Measurements from ENCODE around the gene LRMDA. TPM values are rescaled to one million over a fixed set of nuclear protein-coding genes. Genes with fewer than 3 reads are reported as not detected.

The LRMDA gene
- polyA plus RNA-seq, 3 donors = 39.8 to 59.6 (median 56.4) TPM

GRCh38 chr10:75582102-75582501, 150.7 kb downstream of the LRMDA start:
- Histone ChIP-seq H3K9ac (ENCODE audit: insufficient read depth, low read length, poor library complexity, severe bottlenecking) (no peak overlapping the region), H3K4me1 (ENCODE audit: control insufficient read depth in 1 of 2, insufficient read depth in 2 of 2, low read length in 2 of 2) (no peaks in the 10 kb centered on the region), H2AFZ (ENCODE audit: insufficient read depth, low read depth, low read length, poor library complexity, severe bottlenecking) (no peak overlapping the region), H3K79me2 (ENCODE audit: insufficient read depth, low read length) (peaks cover 11% of the 10 kb centered on the region), H3K36me3 (replicated peaks in 1 of 2; ENCODE audit: control insufficient read depth in 1 of 2, insufficient read depth in 2 of 2, low read length in 2 of 2) (peaks cover 0 to 1% of the 10 kb centered on the region in 2 donors), H4K20me1 (ENCODE audit: insufficient read depth, low read length) (peaks cover 4% of the 10 kb centered on the region), H3K27ac (ENCODE audit: low read depth in 1 of 2, low read length in 2 of 2) (no peak overlapping the region), H3K27me3 (ENCODE audit: control insufficient read depth in 2 of 2, insufficient read depth in 2 of 2, low read length in 2 of 2) (no peaks in the 10 kb centered on the region), H3K4me3 (replicated peaks in 1 of 3; ENCODE audit: low read depth in 2 of 3, low read length in 3 of 3) (no peak overlapping the region), H3K4me2 (replicated peaks; ENCODE audit: extremely low read depth, low read length, poor library complexity, severe bottlenecking) (no peak overlapping the region), H3K9me3 (replicated peaks in 1 of 2; ENCODE audit: control insufficient read depth in 1 of 2, insufficient read depth in 1 of 2, low read length in 2 of 2) (peaks cover 19 to 31% of the 10 kb centered on the region in 2 donors)
- 100% methylated on average over 1 of the region's 1 CpG for WGBS (ENCODE audit: insufficient coverage)
- TF ChIP-seq CTCF (IDR thresholded peaks at IDR 0.05) = no peak
- no peak overlapping the region for H3K4me3 Mint-ChIP-seq
- peaks cover 28 to 59% (median 52%) of the 10 kb centered on the region in 7 donors for H3K9me3 Mint-ChIP-seq
- peaks cover 11 to 15% of the 10 kb centered on the region in 2 donors for H3K36me3 Mint-ChIP-seq
- H3K27me3 Mint-ChIP-seq (ENCODE audit: low read depth in 3 of 3) = no peaks in the 10 kb centered on the region
- no peaks in the 10 kb centered on the region for H3K4me1 Mint-ChIP-seq
- no peak for DNase-seq
- intact Hi-C loops (cut with micrococcal nuclease) = no loop called here
- H3K27ac Mint-ChIP-seq = no peak overlapping the region

GRCh38 chr10:75585294-75585693, 153.9 kb downstream of the LRMDA start:
- H3K4me1 ChIP-seq (ENCODE audit: control insufficient read depth in 1 of 2, insufficient read depth in 2 of 2, low read length in 2 of 2) = peaks cover 0 to 5% of the 10 kb centered on the region in 2 donors
- no peak overlapping the region for H3K4me3 ChIP-seq (replicated peaks in 1 of 3; ENCODE audit: low read depth in 2 of 3, low read length in 3 of 3)
- H3K9ac ChIP-seq (ENCODE audit: insufficient read depth, low read length, poor library complexity, severe bottlenecking) = no peak overlapping the region
- H3K9me3 ChIP-seq (replicated peaks in 1 of 2; ENCODE audit: control insufficient read depth in 1 of 2, insufficient read depth in 1 of 2, low read length in 2 of 2) = peaks cover 16 to 22% of the 10 kb centered on the region in 2 donors
- no peaks in the 10 kb centered on the region for H3K27me3 ChIP-seq (ENCODE audit: control insufficient read depth in 2 of 2, insufficient read depth in 2 of 2, low read length in 2 of 2)
- no CpG with 5 or more reads among the region's 1 CpG for WGBS (ENCODE audit: insufficient coverage)
- no peak for DNase-seq
- no peak for TF ChIP-seq CTCF (IDR thresholded peaks at IDR 0.05)
- no peak overlapping the region for H3K4me3 Mint-ChIP-seq
- H3K27ac Mint-ChIP-seq = no peak overlapping the region
- H3K4me1 Mint-ChIP-seq = peaks cover 9% of the 10 kb centered on the region
- no peak overlapping the region for H2AFZ ChIP-seq (ENCODE audit: insufficient read depth, low read depth, low read length, poor library complexity, severe bottlenecking)
- intact Hi-C loops (cut with micrococcal nuclease) = no loop called here
- peaks cover 37% of the 10 kb centered on the region for H3K79me2 ChIP-seq (ENCODE audit: insufficient read depth, low read length)
- no peak overlapping the region for H3K27ac ChIP-seq (ENCODE audit: low read depth in 1 of 2, low read length in 2 of 2)
- H3K9me3 Mint-ChIP-seq = peaks cover 13 to 31% (median 26%) of the 10 kb centered on the region in 7 donors
- H3K36me3 Mint-ChIP-seq = peaks cover 7 to 9% of the 10 kb centered on the region in 2 donors
- H3K4me2 ChIP-seq (replicated peaks; ENCODE audit: extremely low read depth, low read length, poor library complexity, severe bottlenecking) = no peak overlapping the region
- peaks cover 15% of the 10 kb centered on the region for H4K20me1 ChIP-seq (ENCODE audit: insufficient read depth, low read length)
- no peaks in the 10 kb centered on the region for H3K27me3 Mint-ChIP-seq (ENCODE audit: low read depth in 3 of 3)
- H3K36me3 ChIP-seq (replicated peaks in 1 of 2; ENCODE audit: control insufficient read depth in 1 of 2, insufficient read depth in 2 of 2, low read length in 2 of 2) = no peaks in the 10 kb centered on the region

Measured in CD14-positive monocyte (primary cell).